GM18519 (cell line): ENCODE data around the gene MED23.

Experiments used
- ATAC-seq: cut with Tn5 transposase; IDR thresholded peaks from one replicate; pipeline ENCODE4 v1.9.1; 2021; ENCODE audit warnings: mild to moderate bottlenecking, moderate library complexity; ENCODE audit not compliant: unreplicated experiment, low FRiP score

Gene MED23

DNA sequence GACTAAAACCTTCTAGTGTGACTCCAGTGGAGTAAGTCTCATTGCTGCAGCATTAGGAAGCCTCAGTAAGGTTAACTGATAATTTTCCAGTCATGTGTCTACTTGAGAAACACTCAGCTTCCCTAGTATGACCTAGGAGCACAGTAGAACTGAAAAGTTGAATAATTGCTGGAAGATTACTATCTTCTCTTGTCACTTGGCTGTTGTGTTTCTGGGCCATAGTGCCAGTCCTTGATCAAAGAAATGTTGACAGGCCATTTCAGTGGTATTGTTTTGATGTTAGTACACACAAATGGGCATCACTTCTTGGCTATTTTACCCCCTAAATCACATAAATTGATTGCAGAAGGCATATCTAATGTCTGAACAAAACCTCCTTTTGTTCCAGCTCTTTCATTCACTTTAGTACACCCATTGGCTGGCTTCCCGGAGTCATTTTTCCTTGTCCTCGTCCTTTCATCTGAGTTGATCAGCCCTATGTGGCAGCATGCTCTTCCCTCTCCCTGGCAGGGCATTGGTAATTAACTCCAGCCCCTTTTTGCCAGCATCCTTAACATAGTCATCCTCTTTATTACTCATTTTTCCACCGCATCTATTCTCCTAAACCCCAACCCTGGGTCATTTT lies 15.1 kb upstream of the MED23 start:
- no peak for ATAC-seq

DNA sequence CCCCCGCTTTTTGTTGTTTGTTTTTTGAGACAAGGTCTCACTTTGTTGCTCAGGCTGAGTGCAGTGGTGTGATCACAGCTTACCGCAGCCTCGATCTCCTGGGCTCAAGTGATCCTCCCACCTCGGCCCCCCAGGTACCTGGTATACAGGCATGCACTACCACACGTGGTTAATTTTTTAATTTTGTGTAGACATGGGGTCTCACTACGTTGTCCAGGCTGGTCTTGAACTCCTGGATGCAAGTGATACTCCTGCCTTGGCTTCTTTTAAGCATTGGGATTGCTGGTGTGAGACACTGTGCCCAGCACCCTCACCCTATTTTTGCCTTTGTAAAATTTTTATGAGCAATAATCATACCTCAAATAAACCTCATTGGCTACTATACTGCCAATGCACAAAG lies 14.5 kb upstream of the MED23 start:
- ATAC-seq = no peak

DNA sequence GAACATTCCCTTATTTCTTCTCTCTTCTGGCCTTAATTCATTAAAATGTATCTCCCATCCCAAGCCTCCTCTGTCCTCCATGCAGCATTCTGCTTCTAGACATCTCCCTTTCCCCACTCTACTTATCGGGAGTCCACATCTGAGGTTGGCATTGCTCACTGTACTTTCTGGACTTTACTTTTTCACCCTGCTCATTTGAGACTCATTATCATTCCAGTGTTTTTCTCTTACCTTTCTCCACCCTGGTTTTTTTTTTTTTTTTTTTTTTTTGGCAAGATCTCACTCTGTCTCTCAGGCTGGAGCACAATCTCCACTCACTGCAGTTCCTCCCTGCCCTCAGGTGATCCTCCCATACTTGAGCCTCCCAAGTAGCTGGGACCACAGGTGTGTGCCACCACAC lies 13.5 kb upstream of the MED23 start:
- no peak for ATAC-seq

DNA sequence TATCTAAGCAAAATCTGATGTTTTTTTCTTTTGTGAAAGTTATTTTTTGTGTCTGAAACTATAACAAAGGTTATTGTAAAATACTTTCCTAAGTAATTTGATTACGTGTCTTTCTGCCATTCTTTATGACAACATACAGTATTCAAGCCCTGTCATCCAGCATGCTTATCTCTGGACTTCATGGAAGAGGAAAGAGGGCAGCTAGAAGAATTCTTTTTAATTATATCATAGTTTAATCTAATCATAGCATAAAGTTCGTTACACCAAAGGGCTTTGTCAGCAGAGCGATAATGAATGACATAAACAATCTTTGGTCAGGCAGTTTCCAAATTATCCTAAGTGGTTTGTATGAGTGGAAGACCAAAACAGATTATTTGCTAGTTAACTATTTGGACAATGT lies 12.5 kb upstream of the MED23 start:
- ATAC-seq = no peak

DNA sequence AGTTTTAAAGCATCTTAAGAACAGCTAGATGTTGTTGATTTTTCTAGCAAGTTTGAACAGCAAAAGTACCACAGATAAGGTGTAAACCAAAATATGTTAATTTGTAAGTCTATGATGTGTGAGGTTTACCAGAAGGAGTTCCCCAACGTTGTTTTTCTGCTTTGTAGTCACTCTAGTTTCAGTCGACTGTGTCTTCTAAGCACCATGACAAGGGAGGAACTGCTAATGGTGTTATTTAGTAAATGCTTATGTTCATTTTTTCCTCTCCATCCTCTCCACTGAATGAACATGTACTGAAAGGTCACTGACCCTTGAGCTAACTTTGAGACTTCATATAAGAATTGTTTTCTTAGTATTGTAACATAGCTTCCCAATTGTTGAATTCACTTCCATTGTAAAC lies 12.1 kb upstream of the MED23 start:
- no peak for ATAC-seq

DNA sequence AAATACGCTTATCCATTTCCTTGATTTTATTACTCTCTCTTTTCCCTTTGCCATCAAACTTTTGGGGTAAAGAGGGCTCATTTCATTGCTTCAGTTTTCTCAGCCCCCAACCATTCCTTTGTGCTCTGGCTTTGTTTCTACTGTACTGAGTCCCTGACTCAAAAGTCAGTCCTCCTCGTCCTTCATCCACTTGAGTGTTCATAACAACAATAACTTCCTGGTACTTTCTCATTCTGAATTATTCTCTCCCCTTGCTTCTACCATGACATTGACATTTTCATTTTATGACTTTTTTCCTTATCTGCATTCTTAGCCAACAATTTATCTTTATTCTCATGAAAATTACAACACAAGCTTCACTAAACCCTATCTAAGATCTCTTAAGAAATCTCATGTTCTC lies 10.0 kb upstream of the MED23 start:
- ATAC-seq = no peak

DNA sequence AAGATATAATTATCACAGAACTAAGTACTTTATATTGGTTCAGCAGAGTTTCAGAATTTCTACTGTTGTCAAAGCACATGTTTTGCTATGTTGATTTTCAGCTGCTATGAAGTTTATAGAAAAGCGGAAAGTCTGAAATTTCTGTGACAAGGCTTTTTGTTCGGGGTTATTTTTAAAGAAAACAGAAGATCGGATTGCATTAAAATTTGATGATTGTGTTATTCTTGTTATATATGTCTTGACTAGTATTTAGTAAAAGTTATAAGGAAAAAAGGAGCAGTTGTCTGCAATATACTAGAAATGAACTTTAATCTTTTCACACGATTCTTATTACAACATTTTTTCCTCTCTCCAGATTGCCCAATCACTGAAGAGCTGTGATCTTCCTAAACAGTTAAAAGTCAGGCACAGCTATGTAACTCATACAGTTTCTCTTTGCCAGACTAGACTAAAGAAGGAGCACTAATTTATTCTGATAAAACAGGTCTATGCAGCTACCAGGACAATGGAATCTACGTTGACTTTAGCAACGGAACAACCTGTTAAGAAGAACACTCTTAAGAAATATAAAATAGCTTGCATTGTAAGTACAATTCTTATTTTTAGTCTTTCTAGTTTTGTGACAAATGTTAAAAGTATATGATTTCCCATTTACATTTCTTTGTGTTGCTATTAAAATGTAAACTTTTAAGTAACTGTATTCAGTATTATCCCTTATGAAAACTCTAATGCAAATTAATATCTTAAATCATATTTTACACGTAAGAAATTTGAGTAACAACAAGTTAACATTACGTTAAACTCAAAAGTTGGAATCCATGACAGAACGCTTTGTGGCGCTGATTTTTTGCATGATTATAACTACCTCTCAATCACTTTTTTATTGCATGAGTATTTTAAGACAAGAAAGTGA lies 9.1 kb upstream of the MED23 start, which contains the start of gene ENPP3:
TSS of gene ENPP3 (plus strand) at position 423 of the 913 bp plus-strand sequence. CDS start at position 506, 83 bp downstream.
- no peak for ATAC-seq

DNA sequence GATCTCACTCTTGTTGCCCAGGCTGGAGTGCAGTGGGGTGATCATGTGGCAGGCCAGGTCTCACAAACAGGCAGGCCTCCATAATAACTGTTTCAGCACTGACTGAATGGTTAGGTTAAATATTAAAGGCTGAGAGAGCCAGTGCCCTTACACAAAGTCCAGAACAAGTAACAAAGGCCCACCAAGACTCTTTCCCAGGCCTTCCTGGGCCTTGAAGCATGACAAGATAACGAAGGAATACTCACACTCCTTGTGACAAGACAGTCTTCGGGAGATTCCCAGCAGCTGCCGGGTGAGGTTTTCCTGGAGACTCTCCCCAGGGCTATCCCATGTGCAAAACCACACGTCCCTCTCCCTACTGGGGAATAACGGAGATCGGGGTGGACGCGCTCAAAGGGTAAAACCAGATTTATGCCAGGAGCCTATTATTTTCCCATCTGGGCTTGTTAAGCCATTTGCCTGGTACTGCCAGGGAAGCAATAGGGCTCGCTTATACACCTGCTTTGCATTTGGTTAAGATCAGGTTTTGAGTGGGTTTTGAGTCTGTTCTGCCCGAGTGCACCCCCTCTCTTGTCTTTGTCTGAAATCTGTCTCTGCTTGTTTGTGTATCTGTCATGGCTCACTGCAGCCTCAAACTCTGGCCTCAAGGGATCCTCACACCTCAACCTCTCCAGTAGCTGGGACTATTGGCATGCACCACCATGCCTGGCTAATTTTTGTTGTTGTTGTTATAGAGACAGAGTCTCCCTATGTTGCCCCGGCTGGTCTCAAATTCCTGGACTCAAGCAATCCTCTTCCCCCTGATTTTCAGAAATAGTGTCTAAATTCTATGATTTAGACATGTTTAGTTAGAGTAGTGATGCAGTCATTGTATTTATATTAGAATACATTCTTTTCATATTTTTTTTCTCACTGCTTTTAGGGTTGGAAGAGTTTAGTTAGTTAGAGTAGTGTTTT lies 7.6 kb upstream of the MED23 start:
- peak; percentile 68 for ATAC-seq

DNA sequence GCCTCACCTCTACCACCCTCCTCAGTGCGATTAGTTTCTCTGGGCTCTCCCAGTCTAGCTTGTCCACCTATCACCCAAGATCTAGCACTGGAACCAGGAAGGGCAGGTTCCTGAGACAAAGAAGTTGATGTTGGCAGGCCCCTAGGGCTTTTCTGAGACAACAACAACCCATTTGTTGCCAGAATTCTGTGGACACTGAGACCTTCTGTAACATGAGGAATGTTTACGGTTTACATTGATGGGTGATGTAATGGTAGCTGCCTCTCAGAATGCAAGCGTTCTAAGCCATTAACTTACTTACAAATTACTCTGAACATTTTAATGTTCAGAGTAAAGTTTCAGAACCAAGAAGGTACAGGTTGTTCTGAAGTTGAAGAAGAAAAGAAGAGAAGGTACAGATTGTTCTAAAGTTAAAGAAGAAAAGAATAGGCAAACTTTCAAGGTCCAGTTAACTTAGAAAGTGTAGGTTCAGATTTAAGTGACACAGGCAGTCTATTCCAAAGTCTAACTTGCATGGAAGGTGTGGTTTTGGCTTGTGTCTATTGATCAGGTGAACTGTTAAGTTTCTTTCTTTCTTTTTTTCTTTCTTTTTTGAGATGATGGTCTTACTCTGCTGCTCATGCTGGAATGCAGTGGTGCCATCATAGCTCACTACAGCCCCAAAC lies 3.7 kb upstream of the MED23 start:
- no peak for ATAC-seq

DNA sequence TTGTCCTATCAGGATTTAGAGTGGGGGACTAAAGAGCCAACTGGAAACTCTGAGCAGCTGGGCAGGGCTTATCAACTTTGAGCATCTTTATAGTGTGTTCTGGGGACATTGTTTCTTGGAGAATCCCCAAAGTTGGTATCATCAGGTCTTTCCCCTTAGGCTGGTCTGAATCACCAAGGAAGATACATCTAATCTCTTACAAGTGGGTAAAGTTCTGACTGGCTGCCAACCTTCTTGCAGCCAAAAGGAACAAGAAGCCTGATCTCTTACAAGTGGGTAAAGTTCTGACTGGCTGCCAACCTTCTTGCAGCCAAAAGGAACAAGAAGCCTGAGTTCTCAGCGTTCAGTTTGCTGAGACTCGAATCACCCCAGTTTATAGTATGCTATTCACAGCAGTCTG lies 1.6 kb upstream of the MED23 start:
- no peak for ATAC-seq

DNA sequence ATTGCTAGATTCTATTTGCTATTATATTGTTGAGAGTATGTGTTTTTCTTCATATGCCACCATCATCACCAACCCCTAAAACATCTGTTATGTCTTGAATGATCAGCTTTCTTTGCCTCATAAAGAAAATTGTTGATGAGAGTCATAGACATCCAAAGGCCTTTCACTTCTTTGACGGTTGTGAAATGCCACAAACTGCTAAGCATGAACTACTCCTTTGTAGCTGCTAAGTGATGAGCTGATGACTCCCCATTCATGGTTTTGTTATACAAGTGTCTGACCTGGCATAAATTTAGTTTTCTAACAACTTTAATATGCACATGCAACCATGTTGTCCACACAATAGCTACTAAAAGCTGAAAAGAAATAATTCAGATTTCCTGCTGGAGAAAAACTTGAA lies 684 bp upstream of the MED23 start:
- ATAC-seq = no peak

DNA sequence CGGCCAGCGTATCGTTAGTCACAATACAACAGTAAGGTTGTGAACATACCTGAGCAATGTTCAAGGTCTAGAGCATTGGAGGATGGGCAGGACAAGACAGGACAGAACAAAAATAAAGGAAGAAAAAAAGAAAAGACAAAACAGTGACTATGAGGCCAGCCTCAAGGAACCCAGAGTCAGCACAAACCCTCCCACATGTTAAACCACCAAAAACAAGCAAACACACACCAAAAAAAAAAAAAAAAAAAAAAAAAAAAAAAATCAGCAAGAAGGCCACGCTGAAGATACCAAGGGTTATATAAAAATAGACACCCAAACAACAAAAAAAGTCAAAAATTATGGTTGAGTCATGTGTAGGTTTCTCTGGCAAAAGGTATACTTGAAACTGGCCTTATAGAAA lies 12.8 kb downstream of the MED23 start:
- ATAC-seq = no peak

DNA sequence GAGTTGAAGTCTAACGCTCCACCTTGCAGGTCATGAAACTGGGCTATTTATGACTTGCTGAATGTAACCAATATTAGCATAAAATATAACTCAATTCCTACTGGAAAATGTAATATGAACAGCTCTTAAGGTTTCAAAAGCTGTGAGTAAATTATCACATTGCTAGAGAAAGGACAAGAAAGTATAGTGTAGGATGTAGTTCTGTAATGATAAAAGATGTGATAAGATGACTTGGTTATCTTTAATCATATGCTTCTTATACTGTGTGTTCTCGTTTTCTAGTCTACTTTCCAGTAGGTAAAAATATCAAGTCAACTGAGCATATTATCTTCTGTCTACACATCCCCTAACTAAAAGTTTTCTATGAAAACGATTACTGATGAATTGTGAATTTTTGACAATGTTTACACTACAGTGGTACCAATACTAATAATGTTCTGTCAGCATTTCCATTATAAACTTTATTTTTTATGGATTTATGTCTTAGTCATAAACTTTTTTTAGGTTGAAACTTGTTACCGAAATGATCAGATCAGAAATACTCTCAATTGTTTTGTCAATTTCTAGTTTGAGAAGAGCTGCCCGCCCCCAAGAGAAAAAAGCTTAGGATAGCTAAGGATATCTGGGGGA lies 14.6 kb downstream of the MED23 start:
- ATAC-seq = no peak

DNA sequence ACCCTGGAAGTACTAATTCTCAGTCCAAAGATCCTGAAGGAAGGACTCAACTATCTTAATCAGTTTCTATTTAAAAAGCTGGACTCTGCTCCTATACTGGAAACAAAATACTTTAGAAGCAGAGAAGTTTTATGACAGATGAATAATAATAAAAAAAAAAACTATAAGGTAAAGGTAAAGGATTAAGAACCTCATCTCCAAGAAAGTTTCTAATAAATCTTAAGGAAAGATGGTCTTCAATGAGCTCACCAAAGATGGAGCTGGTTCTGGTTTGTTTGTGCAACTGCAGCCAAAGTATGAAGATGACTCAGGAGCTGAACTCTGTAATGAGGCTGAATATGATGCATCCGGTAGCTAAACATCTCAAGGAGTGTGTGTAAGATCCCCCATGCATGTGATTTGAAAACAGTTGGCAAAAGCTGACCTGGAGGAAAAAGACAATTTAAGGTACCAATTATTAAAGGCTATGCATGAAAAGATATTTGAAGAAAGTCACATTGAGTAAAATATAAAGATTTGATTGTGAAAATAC lies 25.2 kb downstream of the MED23 start:
- ATAC-seq = no peak

DNA sequence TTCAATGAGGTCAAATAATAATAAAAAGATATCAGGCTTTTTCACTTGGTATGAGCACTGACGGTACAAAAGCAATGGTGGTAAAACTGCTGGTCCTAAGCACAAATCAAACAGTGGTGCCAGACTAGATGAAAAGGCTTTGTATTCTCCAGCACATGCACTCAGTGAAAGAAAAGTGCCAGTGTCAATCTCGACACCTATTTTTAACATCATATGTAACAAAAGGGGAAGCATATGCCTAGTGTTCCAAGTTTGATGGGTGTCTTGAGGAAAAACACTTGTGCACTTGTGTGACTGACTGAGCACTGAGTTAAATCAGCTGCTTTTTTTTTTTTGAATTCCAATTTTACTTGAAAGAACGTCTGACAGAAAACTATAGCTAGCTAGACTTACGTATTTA lies 27.3 kb downstream of the MED23 start:
- no peak for ATAC-seq

DNA sequence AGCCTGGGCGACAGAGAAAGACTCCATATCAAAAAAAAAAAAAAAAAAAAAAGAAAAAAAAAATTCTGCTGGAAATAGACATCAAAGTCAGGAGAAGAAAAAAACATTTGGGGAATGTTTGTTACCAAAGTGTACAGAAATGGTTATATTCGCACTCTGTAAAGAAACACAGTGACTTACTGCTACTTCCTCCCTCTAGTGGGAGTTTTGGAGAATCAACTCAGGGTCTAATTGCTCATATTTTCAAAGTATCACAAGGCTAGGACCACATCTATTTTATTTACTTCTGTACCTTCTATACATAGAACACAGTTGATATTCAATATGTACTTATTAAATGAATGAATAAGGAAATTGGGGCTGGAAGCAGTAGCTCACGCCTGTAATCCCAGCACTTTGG lies 30.6 kb downstream of the MED23 start:
- ATAC-seq = no peak

DNA sequence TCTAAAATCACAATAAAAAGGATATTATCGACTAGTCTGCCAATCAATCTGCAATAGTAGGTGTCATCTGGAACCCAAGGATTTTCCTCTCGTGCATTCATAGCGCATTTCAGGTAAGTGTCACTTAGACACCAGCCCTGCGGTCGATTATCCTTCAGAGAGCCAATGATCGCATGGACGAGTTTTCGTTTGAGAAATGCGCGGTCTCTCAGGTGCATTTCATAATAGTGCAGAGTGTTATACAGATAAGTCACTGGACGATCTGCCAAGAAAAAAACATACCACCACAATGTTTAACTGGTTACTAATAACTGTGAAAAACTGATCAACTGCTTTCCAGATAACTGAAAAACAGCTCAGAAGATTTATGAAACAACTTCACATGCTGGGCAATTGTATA lies 34.0 kb downstream of the MED23 start:
- ATAC-seq = no peak

DNA sequence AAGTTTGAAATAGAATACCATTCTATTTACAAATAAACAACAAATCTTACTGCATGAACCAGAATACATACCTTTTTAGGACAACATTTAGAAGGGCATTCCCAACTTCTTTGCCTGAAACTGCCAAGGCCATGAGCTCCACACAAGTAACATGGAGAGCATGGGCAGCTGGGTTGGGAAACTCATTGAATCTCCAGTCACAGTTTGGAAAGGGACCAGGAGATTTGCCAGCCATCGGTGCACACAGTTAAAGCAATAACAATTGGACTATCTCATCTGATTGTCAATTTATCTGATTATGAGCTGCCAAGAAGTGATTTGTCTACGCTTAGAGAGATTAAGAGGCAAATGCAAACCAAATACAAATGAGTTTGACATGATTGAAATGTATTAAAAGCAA lies 35.1 kb downstream of the MED23 start:
- ATAC-seq = no peak

DNA sequence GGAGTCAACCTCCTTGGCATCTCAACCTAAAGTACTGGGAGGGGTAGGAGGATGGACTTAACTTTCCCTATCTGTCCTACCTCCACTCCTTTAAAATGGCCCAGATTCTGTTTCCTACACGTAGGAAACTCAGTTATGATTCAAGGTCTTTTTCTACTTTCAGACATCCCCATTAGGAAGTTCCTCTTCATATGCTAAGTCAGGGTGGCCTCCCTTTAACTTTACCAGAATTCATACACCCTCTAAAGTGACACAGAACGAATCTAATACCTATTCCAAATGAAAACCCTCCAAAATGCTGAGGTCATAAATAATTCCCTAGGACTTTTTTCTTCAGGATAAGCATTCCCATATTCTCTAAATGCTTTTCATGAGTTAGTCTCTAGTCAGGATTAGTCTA lies 39.4 kb downstream of the MED23 start:
- ATAC-seq = no peak

DNA sequence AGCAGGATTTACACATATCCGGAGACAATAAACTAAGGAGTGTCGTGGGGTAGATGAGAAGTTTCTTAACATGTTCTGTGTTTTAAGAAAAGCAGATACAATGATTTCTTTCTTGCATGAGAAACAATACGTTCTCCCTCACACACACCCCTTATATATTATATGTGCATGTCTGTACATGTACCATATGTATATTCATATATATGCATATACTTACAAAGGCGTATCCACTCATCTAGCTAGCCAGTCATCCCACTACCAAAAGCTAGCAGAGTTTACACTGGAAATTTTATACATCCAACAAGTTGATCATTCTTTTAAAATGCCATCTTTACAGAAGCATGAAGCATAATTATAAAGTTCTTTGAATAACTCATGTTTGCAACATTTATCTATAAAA lies 40.1 kb downstream of the MED23 start:
- ATAC-seq = no peak
